ENCODE results near the gene TUT1. TPM values are rescaled to one million over a fixed set of nuclear protein-coding genes. Genes with fewer than 3 reads are reported as not detected.
"Not testable (repeated sequence)": the region's sequence is repeated elsewhere in the genome, so short reads cannot be mapped to it uniquely, and the experiment has no call there.

The TUT1 gene
- total RNA-seq, 1 donor from 2014 or later, result 22.1 TPM

DNA sequence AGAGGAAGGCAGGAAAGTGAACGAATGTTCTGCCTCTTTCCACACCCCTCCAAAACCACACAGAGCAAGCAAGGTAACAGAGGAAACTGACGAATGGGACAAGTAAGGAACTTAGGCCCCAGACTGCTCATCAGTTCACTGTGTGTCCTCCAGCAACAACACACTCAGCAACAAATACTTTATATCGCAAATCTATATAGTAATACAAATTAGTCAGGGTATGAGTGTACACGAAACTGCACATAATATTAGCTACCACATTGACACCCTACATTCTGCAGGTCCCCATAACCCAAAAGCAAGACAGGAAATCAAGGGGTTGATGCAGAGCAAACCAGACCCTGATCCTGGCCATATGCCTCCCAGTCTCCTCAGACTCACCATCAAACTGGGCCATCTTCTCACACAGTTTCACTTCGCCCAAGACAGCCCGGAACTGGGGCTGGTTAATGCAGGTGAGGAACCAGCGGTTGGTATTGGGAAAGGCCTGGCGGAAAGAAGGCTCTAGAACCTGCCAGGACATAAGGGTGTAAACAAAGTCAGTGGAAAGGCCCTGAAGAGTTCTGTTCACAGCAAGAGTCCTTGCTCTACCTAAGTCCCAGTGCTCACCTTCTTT, 24.2 kb downstream of the TUT1 start:
- H3K36me3 Mint-ChIP-seq, result peaks cover 40% of the 10 kb centered on the region

GRCh38 chr11:62566247-62566646, 25.1 kb downstream of the TUT1 start:
- TF ChIP-seq CTCF (conservative IDR thresholded peaks at IDR 0.05), result no peak
- Mint-ChIP-seq H3K27ac (no peak overlapping the region), H3K4me1 (ENCODE audit: unreplicated experiment) (peaks cover 19% of the 10 kb centered on the region), H3K4me3 (no peak overlapping the region), H3K36me3 (peaks cover 35% of the 10 kb centered on the region), H3K9me3 (no peaks in the 10 kb centered on the region), H3K27me3 (no peaks in the 10 kb centered on the region)
- DNase-seq (ENCODE audit: extremely low spot score, unreplicated experiment), result no peak

More for the DNA sequence above, 24.2 kb downstream of the TUT1 start:
- Mint-ChIP-seq H3K9me3 (no peaks in the 10 kb centered on the region), H3K4me1 (ENCODE audit: unreplicated experiment) (peaks cover 16% of the 10 kb centered on the region), H3K27me3 (no peaks in the 10 kb centered on the region), H3K27ac (peak overlapping the region; percentile 63), H3K4me3 (no peak overlapping the region)
- no peak for TF ChIP-seq CTCF (conservative IDR thresholded peaks at IDR 0.05)
- DNase-seq (ENCODE audit: extremely low spot score, unreplicated experiment), result no peak

DNA sequence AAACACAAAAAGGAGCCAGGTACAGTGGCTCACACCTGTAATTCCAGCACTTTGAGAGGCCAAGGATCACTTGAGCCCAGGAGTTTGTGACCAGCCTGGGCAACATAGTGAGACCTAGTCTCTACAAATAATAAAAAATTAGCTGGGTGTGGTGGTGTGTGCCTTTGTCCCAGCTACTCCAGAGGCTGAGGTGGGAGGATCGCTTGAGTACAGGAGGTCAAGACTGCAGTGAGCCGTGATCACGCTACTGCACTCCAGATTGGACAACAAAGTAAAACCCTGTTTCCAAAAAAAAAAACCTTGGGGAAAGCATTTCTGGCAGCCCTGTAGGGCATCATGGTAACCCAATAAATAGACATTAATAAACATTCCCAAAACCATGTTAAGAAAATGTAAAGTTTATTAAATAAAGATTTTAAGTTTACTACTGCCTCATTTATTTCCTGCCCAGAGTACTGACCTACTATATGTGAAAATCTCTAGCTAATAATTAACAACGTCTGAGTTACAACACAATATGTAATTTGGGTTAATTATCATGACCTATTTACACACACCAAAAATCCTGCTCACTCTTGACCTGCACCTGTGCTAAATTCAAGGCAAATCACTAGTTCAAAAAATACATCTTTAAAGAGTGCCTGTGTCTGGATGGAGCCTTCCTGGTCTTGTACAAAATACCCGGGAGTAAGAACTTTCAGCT, 26.1 kb downstream of the TUT1 start:
- H3K27ac Mint-ChIP-seq, result peak overlapping the region; percentile 29
- TF ChIP-seq CTCF (conservative IDR thresholded peaks at IDR 0.05), result no peak
- H3K4me3 Mint-ChIP-seq, result no peak overlapping the region
- H3K4me1 Mint-ChIP-seq (ENCODE audit: unreplicated experiment), result peaks cover 20% of the 10 kb centered on the region
- no peaks in the 10 kb centered on the region for H3K9me3 Mint-ChIP-seq
- DNase-seq (ENCODE audit: extremely low spot score, unreplicated experiment), result no peak
- H3K27me3 Mint-ChIP-seq, result no peaks in the 10 kb centered on the region
- peaks cover 33% of the 10 kb centered on the region for H3K36me3 Mint-ChIP-seq

DNA sequence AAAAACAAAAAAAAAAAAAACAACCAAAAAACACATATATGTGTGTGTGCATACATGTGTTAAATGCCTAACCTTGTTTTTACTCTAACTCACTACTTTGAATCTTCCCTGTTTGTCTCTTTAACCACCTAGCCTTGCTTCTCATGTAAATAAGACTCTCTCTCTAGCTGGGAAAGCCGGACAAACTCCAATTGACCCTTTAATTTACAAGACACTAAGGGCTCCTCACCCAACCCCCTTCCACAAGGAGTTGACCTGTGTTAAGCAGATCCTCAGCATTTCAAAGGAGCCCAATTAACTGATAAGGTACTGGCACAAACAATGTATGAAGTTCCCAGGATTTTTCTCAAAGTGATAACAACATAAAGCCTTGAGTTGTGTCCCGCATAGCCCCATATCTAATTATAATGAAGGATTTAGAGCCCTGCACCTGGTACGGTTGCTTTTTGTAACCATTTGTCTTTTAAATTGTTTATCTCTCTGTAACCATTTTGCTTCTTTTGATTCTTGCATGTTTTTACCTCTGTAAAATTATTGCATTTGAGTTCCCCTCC, 29.6 kb downstream of the TUT1 start:
- not testable (repeated sequence) for H3K27me3 Mint-ChIP-seq; DNase-seq (ENCODE audit: extremely low spot score, unreplicated experiment); H3K9me3 Mint-ChIP-seq
- peaks cover 38% of the 10 kb centered on the region for H3K36me3 Mint-ChIP-seq
- H3K4me3 Mint-ChIP-seq, result peak overlapping the region; percentile 67
- peak overlapping the region; percentile 97 for H3K27ac Mint-ChIP-seq
- peaks cover 35% of the 10 kb centered on the region for H3K4me1 Mint-ChIP-seq (ENCODE audit: unreplicated experiment)

- peak; percentile 85 for DNase-seq (ENCODE audit: extremely low spot score, unreplicated experiment)
- Mint-ChIP-seq H3K36me3 (peaks cover 36% of the 10 kb centered on the region), H3K27ac (peak overlapping the region; percentile 98), H3K27me3 (no peaks in the 10 kb centered on the region), H3K4me1 (ENCODE audit: unreplicated experiment) (peaks cover 46% of the 10 kb centered on the region), H3K4me3 (peak overlapping the region; percentile 55), H3K9me3 (no peaks in the 10 kb centered on the region)
- peak; percentile 68 for TF ChIP-seq CTCF (conservative IDR thresholded peaks at IDR 0.05)
These were observed 30.7 kb downstream of the TUT1 start for GRCh38 chr11:62560566-62561103.

GRCh38 chr11:62559626-62560025, 31.7 kb downstream of the TUT1 start:
- H3K9me3 Mint-ChIP-seq; H3K27me3 Mint-ChIP-seq; DNase-seq (ENCODE audit: extremely low spot score, unreplicated experiment): not testable (repeated sequence)
- Mint-ChIP-seq H3K27ac (peak overlapping the region; percentile 98), H3K4me1 (ENCODE audit: unreplicated experiment) (peaks cover 53% of the 10 kb centered on the region), H3K4me3 (peak overlapping the region; percentile 16), H3K36me3 (peaks cover 33% of the 10 kb centered on the region)
